K562 (cell line): ENCODE results near the gene SENP3. TPM values are rescaled to one million over a fixed set of nuclear protein-coding genes. Genes with fewer than 3 reads are reported as not detected.

ENCODE experiments used
- CREBBP ChIP-seq: IDR thresholded peaks from one replicate; pipeline ENCODE4 v1.6.1; 2012; ENCODE audit warnings: low read depth, mild to moderate bottlenecking, control low read depth, inconsistent platforms, low read length
- CSDE1 ChIP-seq, 2 experiments: fragments of 450-650 bp; IDR thresholded peaks; 2 replicates each; pipeline ENCODE4 v1.6.1; 2016; ENCODE audit warnings: mild to moderate bottlenecking in 1 of 2
- GTF2B ChIP-seq: IDR thresholded peaks from 2 replicates; pipeline ENCODE4 v1.6.1; 2011; ENCODE audit not compliant: insufficient read length; ENCODE audit errors: extremely low read depth
- HDAC1 ChIP-seq, 2 experiments: fragments of 450-650 bp; IDR thresholded peaks; 2 replicates each; pipeline ENCODE4 v1.6.1; 2016 to 2017; ENCODE audit warnings: inconsistent platforms in 1 of 2, mild to moderate bottlenecking in 1 of 2, moderate library complexity in 1 of 2
- KHSRP ChIP-seq: fragments of 450-650 bp; IDR thresholded peaks from 2 replicates; pipeline ENCODE4 v1.6.1; 2017
- NONO ChIP-seq, 2 experiments: fragments of 200-400 bp in 1 of 2; fragments of 450-650 bp in 1 of 2; formaldehyde crosslinking in 1 of 2; IDR thresholded peaks; 2 replicates each; pipeline ENCODE4 v1.6.1; 2017; ENCODE audit warnings: low read depth in 2 of 2, mild to moderate bottlenecking in 2 of 2, moderate library complexity in 2 of 2, low read length in 1 of 2
- TFAP4 ChIP-seq: sonication (generic); formaldehyde crosslinking; IDR thresholded peaks from 2 replicates; pipeline ENCODE4 v1.8.0; 2022; ENCODE audit warnings: missing genetic modification reagents, mild to moderate bottlenecking, moderate library complexity, borderline replicate concordance
- ZBTB40 ChIP-seq, 2 experiments: fragments of 450-650 bp in 1 of 2; sonication (generic) in 1 of 2; formaldehyde crosslinking in 1 of 2; IDR thresholded peaks; 2 replicates each; pipeline versions ENCODE4 v1.7.1 to v1.9.0; 2016 to 2022; ENCODE audit warnings: inconsistent platforms in 1 of 2, mild to moderate bottlenecking in 1 of 2, missing genetic modification reagents in 1 of 2
- ZHX1 ChIP-seq: fragments of 150-350 bp; conservative IDR thresholded peaks from 2 replicates; pipeline ENCODE4 v1.6.1; 2014; ENCODE audit warnings: low read length
- ZNF175 ChIP-seq: fragments of 200-800 bp; sonication (Bioruptor generic); IDR thresholded peaks from 2 replicates; pipeline ENCODE4 v1.6.1; 2016; ENCODE audit warnings: low read depth, mild to moderate bottlenecking, missing genetic modification characterization, missing compliant biosample characterization
- ZNF354B ChIP-seq: fragments of 250-450 bp; sonication (Bioruptor Pico); IDR thresholded peaks from 2 replicates; pipeline ENCODE4 v1.4.0; 2020
- ZNF707 ChIP-seq: fragments of 250-450 bp; sonication (Bioruptor Pico); conservative IDR thresholded peaks from 2 replicates; pipeline ENCODE4 v1.8.0; 2022; ENCODE audit warnings: inconsistent platforms, mild to moderate bottlenecking, moderate library complexity
- ZNF764 ChIP-seq: fragments of 250-450 bp; sonication (Bioruptor Pico); IDR thresholded peaks from 2 replicates; pipeline ENCODE4 v1.4.0; 2020; ENCODE audit warnings: low read depth, mild to moderate bottlenecking, moderate library complexity
- polyA plus RNA-seq, 8 experiments: library from polyadenylated mRNA; depleted of rRNA in 4 of 8; stranded (reverse) in 5 of 8; unstranded in 3 of 8; fragments of >200 nt; fragmentation: Nextera tagmentation in 2 of 8; fragmentation: Illumina TruSeq in 1 of 8; extraction: Ambion mirVana in 2 of 8; extraction: Trizol in 1 of 8; gene quantifications; 2 replicates each; pipeline versions ENCODE4 v1.2.1 to v1.2.3, GENCODE V29; 2011 to 2014; ENCODE audit warnings: inconsistent platforms in 1 of 8, missing spikeins in 1 of 8
- total RNA-seq, 7 experiments: library from RNA; depleted of rRNA in 6 of 7; stranded (reverse); fragments of >200 nt in 6 of 7; fragmentation: Illumina TruSeq in 2 of 7; extraction: Trizol in 2 of 7; gene quantifications; 2 replicates each; pipeline versions ENCODE4 v1.2.1 to v1.2.3, GENCODE V29; 2011 to 2021; ENCODE audit warnings: low replicate concordance in 1 of 7

Gene SENP3
- total and polyA plus RNA-seq, 9 of the 15 experiments (the other 6 are each of a cell fraction or from before 2014, with no cell fraction given) = 0.63 to 102 (median 78.8) TPM

GRCh38 chr17:7579001-7579833 lies 17.5 kb downstream of the SENP3 start, which contains the start of gene CD68 (continued):
- TF ChIP-seq ZBTB40 (IDR thresholded peaks at IDR 0.05) (peak; percentile 55), ZBTB40 (CRISPR knock-in tag; IDR thresholded peaks at IDR 0.05) (no peak), ZHX1 (no peak), KHSRP (no peak), CSDE1 (IDR thresholded peaks at IDR 0.05) (no peak), HDAC1 (IDR thresholded peaks at IDR 0.05) (peak in 1 of 2 experiments; percentile 47; a peak in 1 of 4 replicates), TFAP4 (CRISPR knock-in tag) (peak; percentile 82), NONO (IDR thresholded peaks at IDR 0.05; ENCODE audit: low read depth in 2 of 2, low read length in 1 of 2) (no peak), GTF2B (no peak), ZNF175 (CRISPR knock-in tag) (no peak), ZNF354B (CRISPR knock-in tag) (no peak), ZNF707 (CRISPR knock-in tag) (no peak), ZNF764 (CRISPR knock-in tag) (no peak), CREBBP (no peak)
